GM18951 (cell line): Measurements from ENCODE around the gene ISLR2.
"Not testable (repeated sequence)": the region's sequence is repeated elsewhere in the genome, so short reads cannot be mapped to it uniquely, and the experiment has no call there.

Source experiments
- POLR2A ChIP-seq: IDR thresholded peaks from 4 replicates; pipeline ENCODE4 v1.6.1; 2011; ENCODE audit warnings: mild to moderate bottlenecking; ENCODE audit not compliant: insufficient read length, insufficient read depth; ENCODE audit errors: extremely low read depth
- in situ Hi-C: fragments of 300-500 bp; cut with MboI; formaldehyde crosslinking; loops from one replicate; pipeline ENCODE4 v1.12.0; 2022; ENCODE audit warnings: low sequenced_read_pairs, mixed read lengths, inconsistent platforms; ENCODE audit not compliant: unreplicated experiment

The ISLR2 gene, protein sequence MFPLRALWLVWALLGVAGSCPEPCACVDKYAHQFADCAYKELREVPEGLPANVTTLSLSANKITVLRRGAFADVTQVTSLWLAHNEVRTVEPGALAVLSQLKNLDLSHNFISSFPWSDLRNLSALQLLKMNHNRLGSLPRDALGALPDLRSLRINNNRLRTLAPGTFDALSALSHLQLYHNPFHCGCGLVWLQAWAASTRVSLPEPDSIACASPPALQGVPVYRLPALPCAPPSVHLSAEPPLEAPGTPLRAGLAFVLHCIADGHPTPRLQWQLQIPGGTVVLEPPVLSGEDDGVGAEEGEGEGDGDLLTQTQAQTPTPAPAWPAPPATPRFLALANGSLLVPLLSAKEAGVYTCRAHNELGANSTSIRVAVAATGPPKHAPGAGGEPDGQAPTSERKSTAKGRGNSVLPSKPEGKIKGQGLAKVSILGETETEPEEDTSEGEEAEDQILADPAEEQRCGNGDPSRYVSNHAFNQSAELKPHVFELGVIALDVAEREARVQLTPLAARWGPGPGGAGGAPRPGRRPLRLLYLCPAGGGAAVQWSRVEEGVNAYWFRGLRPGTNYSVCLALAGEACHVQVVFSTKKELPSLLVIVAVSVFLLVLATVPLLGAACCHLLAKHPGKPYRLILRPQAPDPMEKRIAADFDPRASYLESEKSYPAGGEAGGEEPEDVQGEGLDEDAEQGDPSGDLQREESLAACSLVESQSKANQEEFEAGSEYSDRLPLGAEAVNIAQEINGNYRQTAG

GRCh38 chr15:74130155-74130848 lies at the start of gene ISLR2:
TSS of gene ISLR2 (plus strand) at chr15:74130586. CDS start at chr15:74132755, 2,169 bp downstream.
- no peak for TF ChIP-seq POLR2A
- in situ Hi-C loops: no loop called here

DNA sequence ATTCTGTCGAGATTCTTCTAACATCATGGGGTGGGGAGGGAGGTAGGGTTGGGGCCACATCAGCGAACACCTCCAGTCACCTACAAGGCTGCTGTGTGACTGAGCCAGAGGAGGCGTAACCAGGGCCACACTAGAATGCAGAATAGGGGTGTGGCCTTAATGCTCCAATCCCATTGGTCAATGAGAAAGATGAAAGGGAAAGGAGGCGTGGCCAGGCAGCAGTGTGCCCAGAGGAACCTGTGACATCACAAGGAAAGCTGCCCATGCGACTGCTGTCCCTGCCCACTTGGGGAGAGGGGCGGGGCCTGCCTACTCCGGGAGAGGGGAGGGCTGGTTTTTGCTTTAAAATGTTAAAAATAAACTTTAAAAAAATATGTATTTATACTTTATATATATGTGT lies 47.9 kb upstream of the ISLR2 start, which contains the start of gene GOLGA6A:
TSS of gene GOLGA6A (minus strand) at position 101 of the 400 bp plus-strand sequence. CDS start at position 60, 41 bp downstream.
- in situ Hi-C loops: not testable (repeated sequence)

- in situ Hi-C loops: not testable (repeated sequence)
Measured at GRCh38 chr15:74094567-74094966, 35.8 kb upstream of the ISLR2 start.

- in situ Hi-C loops: not testable (repeated sequence)
Measured at GRCh38 chr15:74095610-74096009, 34.8 kb upstream of the ISLR2 start.

DNA sequence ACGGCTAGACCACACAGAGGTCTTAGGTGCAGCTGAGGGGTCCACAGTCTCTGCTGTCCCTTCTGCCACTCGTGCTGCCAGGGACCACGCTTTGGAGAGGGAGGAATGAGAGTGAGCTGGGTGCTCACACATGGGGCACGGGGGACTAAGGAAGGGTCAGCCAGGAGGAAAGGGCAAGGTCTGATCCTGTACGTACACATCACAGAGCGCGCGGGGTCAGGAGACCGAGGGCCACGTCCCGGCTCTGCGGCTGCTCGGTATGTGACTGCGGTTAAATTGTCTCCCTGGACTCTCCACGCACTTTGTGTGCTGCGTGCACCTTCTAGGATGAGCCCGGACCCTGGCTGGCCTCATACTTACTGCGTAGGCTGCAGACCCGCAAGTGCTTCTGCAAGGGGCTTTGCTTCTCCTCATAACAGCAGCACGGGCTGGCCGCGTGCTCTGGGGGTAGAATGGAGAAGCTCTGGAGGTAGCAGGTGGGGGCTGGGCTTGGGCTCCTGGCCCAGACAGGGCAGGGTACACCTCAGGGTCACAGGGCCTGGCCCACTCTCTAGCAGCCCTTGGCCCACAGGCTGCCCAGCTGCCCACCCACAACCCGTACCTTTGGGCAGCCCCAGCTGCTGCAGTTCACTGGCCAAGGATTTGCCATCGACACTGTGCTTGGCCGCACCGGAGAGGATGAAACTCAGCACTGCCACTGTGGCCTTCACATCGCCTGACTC lies 33.5 kb upstream of the ISLR2 start:
- in situ Hi-C loops: not testable (repeated sequence)

DNA sequence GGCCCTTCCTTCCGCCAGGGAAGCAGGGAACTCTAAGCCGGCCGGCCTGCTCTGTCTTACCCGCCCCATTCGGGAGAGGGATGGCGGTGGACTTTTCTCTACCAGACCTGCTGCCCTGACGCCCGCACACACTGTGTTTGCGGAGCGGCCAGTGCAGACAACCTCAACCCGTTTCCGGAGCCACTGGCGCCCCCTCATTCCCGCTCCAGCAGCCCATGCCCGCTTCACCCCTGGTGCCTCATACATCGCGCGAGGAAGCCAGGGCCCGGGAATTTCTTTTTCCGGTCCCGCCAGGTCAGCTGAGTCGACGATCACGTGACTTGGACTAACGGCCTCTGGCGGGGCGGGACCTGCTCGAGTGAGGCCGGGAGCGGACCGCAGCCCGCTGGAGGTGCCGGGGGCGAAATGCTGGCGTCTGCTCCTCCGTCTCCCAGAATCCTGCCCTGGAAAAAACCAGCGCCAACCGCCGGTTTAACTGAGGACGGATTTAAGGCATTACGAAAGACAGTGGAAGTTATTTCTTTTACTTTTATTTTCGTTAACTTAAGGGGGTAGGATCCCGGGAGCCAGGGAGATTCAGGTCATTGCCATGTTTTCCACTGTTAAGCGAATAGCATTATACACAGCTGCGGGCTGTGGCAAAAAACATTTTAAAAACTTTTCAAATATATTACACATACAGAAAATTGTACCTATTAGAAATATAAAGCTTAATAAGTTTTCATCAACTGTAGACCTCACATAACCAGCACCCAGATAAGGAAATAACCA lies 30.2 kb upstream of the ISLR2 start:
- in situ Hi-C loops: loop anchor here (10.0 kb wide), 1 partner anchor 1465 kb away; no protein-coding TSS in a partner anchor

DNA sequence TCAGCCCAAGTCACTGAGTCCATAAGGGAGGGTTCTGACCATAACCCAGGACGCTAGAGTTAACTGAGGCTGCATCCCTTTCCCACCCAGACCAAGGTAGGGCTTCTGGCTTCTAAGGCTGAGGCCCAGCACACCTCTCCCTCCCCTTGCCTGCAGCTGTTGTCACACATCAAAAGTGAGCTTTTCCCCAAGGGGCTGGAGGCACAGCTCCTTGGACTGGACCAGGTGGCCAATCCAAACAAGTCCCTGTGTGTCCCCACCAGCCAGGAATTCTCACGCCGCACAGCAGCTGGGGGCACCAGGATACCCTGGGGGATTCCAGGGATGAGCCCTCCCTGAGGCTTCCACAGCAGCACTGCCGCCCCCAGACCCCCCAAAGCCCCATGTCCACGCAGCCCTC lies 22.3 kb upstream of the ISLR2 start:
- in situ Hi-C loops: loop anchor here (10.0 kb wide), 1 partner anchor 1473 kb away; no protein-coding TSS in a partner anchor
- no peak for TF ChIP-seq POLR2A

DNA sequence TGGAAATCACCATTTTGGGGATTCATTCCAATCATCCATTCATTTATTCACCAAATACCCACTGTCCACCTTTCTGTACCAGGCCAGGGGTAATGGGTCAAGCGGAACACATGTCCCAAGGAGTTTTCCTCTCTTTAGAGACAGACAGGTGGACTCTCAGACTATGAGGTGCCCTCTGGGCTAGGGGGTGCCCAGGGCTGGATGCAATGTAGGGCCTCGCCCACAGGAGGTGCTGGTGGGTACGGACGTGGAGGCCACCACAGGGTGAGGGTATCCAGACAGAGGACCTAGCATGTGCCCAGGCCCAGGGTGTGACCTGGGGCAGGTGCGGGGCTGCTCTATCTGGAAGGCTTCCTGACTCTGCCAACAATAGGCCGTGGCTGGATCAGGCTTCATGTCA lies 21.8 kb upstream of the ISLR2 start:
- in situ Hi-C loops: loop anchor here (10.0 kb wide), 1 partner anchor 1474 kb away; no protein-coding TSS in a partner anchor

- TF ChIP-seq POLR2A: no peak
- in situ Hi-C loops: loop anchor here (10.0 kb wide), 1 partner anchor 1475 kb away; no protein-coding TSS in a partner anchor
Measured at GRCh38 chr15:74109713-74110112, 20.7 kb upstream of the ISLR2 start.

- no peak for TF ChIP-seq POLR2A
- in situ Hi-C loops: loop anchor here (10.0 kb wide), 1 partner anchor 204 kb away; no protein-coding TSS in a partner anchor
Measured at GRCh38 chr15:74120426-74120825, 10.0 kb upstream of the ISLR2 start.

DNA sequence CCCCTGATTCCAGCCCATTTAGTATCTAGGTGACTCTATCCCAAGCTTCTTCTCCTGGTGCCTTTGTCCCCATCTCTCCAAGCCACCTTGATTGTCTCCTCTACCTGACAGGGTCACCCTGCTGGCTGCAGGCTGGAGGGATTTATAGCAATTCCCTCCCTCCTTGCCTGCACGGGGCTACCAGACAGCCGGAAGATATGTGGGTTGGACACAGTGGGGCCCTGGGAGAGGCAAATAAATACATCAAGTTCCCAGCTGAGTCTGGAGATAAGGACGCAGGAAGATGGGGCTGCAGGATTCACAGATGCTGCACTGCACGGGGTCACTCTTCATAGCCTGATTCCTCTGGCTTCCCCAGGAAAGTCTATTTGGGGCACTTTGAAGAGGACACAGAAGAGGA lies 9.3 kb upstream of the ISLR2 start:
- TF ChIP-seq POLR2A: no peak
- in situ Hi-C loops: loop anchor here (10.0 kb wide), 1 partner anchor 204 kb away; no protein-coding TSS in a partner anchor

- in situ Hi-C loops: loop anchor here (10.0 kb wide), 1 partner anchor 203 kb away; no protein-coding TSS in a partner anchor
- no peak for TF ChIP-seq POLR2A
Measured at GRCh38 chr15:74121858-74122257, 8.5 kb upstream of the ISLR2 start.
